K562 (cell line): Measurements from ENCODE around the gene C2orf92. TPM values are rescaled to one million over a fixed set of nuclear protein-coding genes. Genes with fewer than 3 reads are reported as not detected.

Experiments
- CHD2 ChIP-seq: IDR thresholded peaks from 2 replicates; pipeline ENCODE4 v1.6.1; 2011; ENCODE audit warnings: low read depth, low read length
- ELF1 ChIP-seq: fragments of 200-800 bp; sonication (Bioruptor generic); IDR thresholded peaks from 2 replicates; pipeline ENCODE4 v1.6.1; 2016; ENCODE audit warnings: missing genetic modification characterization, missing compliant biosample characterization
- FOSL1 ChIP-seq: fragments of 200-800 bp; sonication (Bioruptor generic); conservative IDR thresholded peaks from 2 replicates; pipeline ENCODE4 v1.6.1; 2016; ENCODE audit warnings: missing genetic modification characterization, missing compliant biosample characterization
- NRF1 ChIP-seq, 2 experiments: fragments of 450-650 bp; IDR thresholded peaks in 1 of 2; conservative IDR thresholded peaks in 1 of 2; 2 replicates each; pipeline ENCODE4 v1.6.1; 2014; ENCODE audit warnings: mild to moderate bottlenecking in 2 of 2
- PML ChIP-seq: IDR thresholded peaks from 2 replicates; pipeline ENCODE4 v1.6.1; 2012; ENCODE audit warnings: low read length, inconsistent platforms
- RB1 ChIP-seq: fragments of 450-650 bp; IDR thresholded peaks from 2 replicates; pipeline ENCODE4 v1.6.1; 2017; ENCODE audit warnings: low read depth, mild to moderate bottlenecking
- STAT6 ChIP-seq: sonication (generic); formaldehyde crosslinking; IDR thresholded peaks from 2 replicates; pipeline ENCODE4 v1.8.1; 2023; ENCODE audit warnings: mild to moderate bottlenecking, missing genetic modification reagents
- TAL1 ChIP-seq: fragments of 450-650 bp; IDR thresholded peaks from 2 replicates; pipeline ENCODE4 v1.6.1; 2016; ENCODE audit warnings: mild to moderate bottlenecking
- XRCC5 ChIP-seq: fragments of 200-400 bp; formaldehyde crosslinking; IDR thresholded peaks from 2 replicates; pipeline ENCODE4 v1.6.1; 2017; ENCODE audit warnings: low read depth, mild to moderate bottlenecking, low read length
- ZC3H8 ChIP-seq: fragments of 450-650 bp; IDR thresholded peaks from 2 replicates; pipeline ENCODE4 v1.6.1; 2017
- ZKSCAN3 ChIP-seq: fragments of 250-450 bp; sonication (Bioruptor Pico); IDR thresholded peaks from 2 replicates; pipeline ENCODE4 v1.4.0; 2020
- ZNF165 ChIP-seq: fragments of 250-450 bp; sonication (Bioruptor Pico); IDR thresholded peaks from 2 replicates; pipeline ENCODE4 v1.4.0; 2020; ENCODE audit warnings: borderline replicate concordance
- ZNF175 ChIP-seq: fragments of 200-800 bp; sonication (Bioruptor generic); IDR thresholded peaks from 2 replicates; pipeline ENCODE4 v1.6.1; 2016; ENCODE audit warnings: low read depth, mild to moderate bottlenecking, missing genetic modification characterization, missing compliant biosample characterization
- ZNF780A ChIP-seq: fragments of 250-450 bp; sonication (Bioruptor Pico); IDR thresholded peaks from 2 replicates; pipeline ENCODE4 v1.5.0; 2021; ENCODE audit warnings: mild to moderate bottlenecking
- polyA plus RNA-seq, 8 experiments: library from polyadenylated mRNA; depleted of rRNA in 4 of 8; stranded (reverse) in 5 of 8; unstranded in 3 of 8; fragments of >200 nt; fragmentation: Nextera tagmentation in 2 of 8; fragmentation: Illumina TruSeq in 1 of 8; extraction: Ambion mirVana in 2 of 8; extraction: Trizol in 1 of 8; gene quantifications; 2 replicates each; pipeline versions ENCODE4 v1.2.1 to v1.2.3, GENCODE V29; 2011 to 2014; ENCODE audit warnings: inconsistent platforms in 1 of 8, missing spikeins in 1 of 8
- total RNA-seq, 7 experiments: library from RNA; depleted of rRNA in 6 of 7; stranded (reverse); fragments of >200 nt in 6 of 7; fragmentation: Illumina TruSeq in 2 of 7; extraction: Trizol in 2 of 7; gene quantifications; 2 replicates each; pipeline versions ENCODE4 v1.2.1 to v1.2.3, GENCODE V29; 2011 to 2021; ENCODE audit warnings: low replicate concordance in 1 of 7

Gene C2orf92
- total and polyA plus RNA-seq, 9 of the 15 experiments (the other 6 are each of a cell fraction or from before 2014, with no cell fraction given) = 0.65 to 6.8 (median 3.6) TPM

- TF ChIP-seq STAT6 (no peak), PML (no peak; the same call in 1 of the 2 replicates), NRF1 (conservative IDR thresholded peaks at IDR 0.05 in 1 of 2, IDR thresholded peaks at IDR 0.05 in 1 of 2) (peak; percentile 91 to 93), CHD2 (peak; percentile 66), RB1 (peak; percentile 90), ZNF165 (CRISPR knock-in tag) (no peak), ZNF780A (CRISPR knock-in tag) (no peak), ZKSCAN3 (no peak), TAL1 (no peak), ZC3H8 (no peak), ZNF175 (CRISPR knock-in tag) (no peak), FOSL1 (tag) (peak; percentile 65; the same call in 1 of the 2 replicates), XRCC5 (no peak; the same call in 1 of the 2 replicates), ELF1 (tag) (no peak)
Observed at GRCh38 chr2:97663962-97664635, 5.4 kb upstream of the C2orf92 start, which contains the start of gene ACTR1B (continued).
